ENCODE measurements around the gene NPM3.

The NPM3 gene

DNA sequence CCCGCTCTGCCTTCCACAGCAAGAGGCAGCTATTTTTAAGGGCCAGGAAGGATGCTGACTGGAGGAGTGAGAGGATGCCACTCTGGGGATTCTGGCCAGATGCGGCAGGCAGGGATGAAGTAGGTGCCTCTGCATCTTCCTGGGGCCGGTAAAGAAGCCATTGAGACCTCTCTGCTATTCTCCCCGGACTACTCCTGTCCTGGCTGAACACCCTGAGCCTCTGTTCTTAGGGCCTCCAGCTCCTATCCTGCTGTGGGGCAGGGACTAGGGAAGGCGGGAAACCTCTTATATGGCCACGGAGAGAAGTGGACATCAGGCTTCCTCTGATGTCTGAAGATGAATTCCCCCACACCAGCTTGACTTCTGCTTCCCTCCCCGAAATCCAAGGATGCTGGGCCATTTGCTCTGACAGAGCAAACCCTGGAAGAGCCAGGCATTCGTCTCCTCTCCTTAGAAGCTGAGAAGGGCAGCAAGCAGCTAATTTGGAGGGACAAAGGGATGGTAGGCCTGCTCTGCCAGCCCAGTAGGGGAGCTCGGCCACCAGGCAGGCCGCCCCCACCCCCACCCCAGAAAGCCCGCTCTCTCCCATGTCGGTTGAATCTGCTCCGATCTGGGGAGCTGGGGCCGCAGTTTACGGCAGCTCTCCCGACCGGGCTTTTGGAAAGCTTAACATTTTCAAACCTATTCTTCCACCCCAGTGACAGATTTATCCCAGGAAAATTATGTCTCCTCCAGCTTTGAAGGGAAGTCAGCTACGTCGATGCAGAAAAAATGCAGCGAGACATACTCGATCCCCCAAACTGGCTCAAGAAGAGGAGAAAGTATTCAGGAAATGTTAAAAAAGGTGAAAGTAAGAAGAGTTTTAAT is 10.1 kb downstream of the NPM3 start:
- Histone ChIP-seq H3K4me3 (no peak overlapping the region), H3K27ac (no peak overlapping the region)
- TF ChIP-seq, protein P1, sequence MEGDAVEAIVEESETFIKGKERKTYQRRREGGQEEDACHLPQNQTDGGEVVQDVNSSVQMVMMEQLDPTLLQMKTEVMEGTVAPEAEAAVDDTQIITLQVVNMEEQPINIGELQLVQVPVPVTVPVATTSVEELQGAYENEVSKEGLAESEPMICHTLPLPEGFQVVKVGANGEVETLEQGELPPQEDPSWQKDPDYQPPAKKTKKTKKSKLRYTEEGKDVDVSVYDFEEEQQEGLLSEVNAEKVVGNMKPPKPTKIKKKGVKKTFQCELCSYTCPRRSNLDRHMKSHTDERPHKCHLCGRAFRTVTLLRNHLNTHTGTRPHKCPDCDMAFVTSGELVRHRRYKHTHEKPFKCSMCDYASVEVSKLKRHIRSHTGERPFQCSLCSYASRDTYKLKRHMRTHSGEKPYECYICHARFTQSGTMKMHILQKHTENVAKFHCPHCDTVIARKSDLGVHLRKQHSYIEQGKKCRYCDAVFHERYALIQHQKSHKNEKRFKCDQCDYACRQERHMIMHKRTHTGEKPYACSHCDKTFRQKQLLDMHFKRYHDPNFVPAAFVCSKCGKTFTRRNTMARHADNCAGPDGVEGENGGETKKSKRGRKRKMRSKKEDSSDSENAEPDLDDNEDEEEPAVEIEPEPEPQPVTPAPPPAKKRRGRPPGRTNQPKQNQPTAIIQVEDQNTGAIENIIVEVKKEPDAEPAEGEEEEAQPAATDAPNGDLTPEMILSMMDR (IDR thresholded peaks at IDR 0.05) = no peak
- peak; percentile 61 for DNase-seq (ENCODE audit: low spot score)

DNA sequence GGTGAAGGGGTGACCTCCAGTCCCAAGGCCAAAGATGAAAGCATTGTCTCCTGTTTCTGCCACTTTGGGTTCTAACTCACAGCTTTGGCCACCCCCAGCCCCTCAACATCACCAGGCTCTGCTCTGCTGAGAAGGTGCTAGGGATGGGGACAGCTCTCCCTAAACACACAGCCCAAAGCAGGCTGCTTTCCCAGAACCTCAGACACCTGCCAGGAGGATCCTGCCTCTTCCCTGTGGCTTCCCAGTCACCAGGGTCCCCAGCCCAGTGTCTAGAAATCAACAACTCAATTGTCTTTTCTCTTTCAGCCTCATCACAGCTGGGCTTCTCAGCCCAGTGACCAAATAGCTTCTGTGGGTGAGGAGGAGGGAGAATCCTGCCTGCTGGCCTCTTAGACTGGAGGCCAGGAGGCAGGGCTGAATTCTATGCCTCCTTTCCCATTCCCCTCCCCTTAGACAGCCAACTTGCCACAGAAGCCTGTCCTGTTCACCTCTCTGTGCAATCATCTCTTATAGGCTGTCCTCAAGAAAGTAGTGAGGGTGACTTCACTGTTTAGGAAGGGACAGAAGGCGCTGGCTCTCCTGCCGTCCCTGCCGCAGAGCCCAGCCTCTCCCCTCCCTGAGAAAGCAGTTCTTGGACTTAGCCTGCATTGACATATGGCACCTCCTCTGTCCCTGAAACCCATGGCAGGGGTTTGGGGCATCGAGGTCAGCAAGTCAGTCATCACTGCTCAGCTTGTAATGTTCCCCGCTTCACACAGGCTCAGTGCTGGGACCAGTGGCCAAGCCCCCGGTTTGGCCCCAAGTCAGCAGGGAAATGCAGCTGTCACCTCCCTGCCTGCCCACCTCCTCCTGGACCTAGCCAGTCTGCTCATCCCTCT is 11.0 kb downstream of the NPM3 start:
- TF ChIP-seq, protein P1 (IDR thresholded peaks at IDR 0.05) = no peak
- H3K4me3 ChIP-seq = no peak overlapping the region
- peak; percentile 53 for DNase-seq (ENCODE audit: low spot score)
- H3K27ac ChIP-seq = no peak overlapping the region

DNA sequence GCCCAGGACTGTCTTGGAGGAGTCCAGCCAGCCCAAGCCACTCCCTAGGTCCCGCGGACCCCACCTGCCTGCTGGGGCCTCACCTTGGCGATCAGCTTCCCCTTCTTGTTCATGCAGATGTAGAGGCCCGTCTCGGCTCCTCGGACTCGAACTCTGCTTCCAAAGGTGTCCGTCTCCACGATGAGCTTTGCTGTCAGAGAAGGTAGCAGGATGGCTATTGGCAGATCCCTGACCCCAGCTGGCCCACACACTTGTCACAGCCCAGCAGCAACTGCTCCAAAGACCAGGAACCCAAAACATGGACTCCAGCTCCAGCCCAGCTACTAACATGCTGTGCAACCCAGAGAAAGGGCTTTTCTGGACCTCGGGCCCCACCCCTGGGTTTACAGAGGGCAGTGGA is 11.9 kb downstream of the NPM3 start:
- DNase-seq (ENCODE audit: low spot score) = peak; percentile 57
- TF ChIP-seq, protein P1 (IDR thresholded peaks at IDR 0.05) = no peak
- H3K4me3 ChIP-seq = no peak overlapping the region
- H3K27ac ChIP-seq = no peak overlapping the region

DNA sequence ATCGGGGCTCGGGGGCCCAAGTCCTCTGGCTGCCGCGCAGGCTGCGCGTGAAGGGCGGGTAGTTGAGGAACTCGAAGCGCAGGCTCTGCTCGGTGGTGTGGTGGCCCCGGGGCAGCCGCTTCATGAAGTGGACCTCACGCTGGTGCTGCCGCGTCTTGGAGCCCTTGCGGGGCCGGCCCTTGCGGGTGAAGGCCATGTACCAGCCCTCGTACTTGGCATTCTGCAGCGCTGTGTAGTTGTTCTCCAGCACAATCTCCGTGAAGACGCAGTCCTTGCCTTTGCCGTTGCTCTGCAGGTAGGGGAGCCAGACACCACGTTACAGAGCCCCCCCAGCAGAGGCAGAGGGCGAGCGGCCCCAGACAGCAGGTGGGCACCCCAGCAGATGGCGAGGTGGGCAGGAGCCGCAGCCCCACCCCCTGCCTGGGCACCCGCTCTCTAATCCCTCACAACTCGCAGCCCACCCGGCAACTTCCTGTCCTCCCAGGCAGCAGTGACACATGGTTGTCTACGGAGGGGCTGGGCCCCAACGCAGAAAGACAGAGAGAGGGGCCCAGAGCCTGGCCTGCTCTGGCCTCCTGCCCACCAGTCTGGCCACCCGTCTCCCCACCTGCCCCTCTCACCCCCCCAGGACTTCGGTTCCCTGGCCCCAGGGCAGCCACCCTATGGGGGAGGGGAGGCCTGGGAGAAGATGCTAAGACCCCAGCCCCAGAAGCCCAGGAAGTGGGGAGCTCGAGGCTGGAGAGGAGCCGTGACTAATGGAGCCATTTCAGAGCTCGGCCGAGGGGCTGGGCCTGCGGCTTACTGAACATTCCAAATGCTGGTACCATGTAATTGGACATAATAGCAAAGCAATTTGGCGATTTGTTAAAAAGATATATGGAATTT is 12.7 kb downstream of the NPM3 start:
- Histone ChIP-seq H3K4me3 (no peak overlapping the region), H3K27ac (no peak overlapping the region)
- TF ChIP-seq, protein P1 (IDR thresholded peaks at IDR 0.05) = no peak
- peak; percentile 69 for DNase-seq (ENCODE audit: low spot score)

DNA sequence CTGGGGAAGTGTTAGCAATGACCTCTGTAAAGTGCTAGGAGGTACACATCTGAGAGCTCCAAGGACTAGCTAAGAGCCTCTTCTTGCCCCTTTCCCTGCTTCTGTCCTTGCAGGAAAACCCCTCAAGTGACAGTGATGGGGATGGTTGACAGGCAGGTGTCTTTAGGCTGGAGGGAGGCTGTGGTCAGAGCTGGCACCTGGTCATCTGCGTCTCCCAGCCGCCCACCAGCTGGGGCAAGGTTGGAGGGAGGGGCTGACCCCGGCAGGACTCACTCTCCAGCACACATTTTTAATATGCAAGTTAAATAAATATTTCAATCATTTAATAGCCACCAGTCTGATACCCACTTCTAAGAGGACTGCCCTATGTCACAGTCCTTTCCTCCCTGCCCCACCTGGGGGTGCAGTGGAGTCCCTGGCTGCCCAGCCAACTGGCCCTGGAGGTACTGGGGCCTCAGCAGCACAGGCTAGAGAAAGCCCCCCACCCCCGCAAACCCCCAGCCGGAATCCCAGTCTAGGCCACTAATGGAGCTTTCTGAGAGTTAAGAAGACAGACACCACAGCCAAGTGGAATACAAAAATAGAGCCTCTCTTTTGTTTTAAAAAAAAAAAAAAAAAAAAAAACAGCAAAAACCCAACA is 13.6 kb downstream of the NPM3 start:
- Histone ChIP-seq H3K4me3 (no peak overlapping the region), H3K27ac (no peak overlapping the region)
- peak; percentile 69 for DNase-seq (ENCODE audit: low spot score)
- TF ChIP-seq, protein P1 (IDR thresholded peaks at IDR 0.05) = no peak

DNA sequence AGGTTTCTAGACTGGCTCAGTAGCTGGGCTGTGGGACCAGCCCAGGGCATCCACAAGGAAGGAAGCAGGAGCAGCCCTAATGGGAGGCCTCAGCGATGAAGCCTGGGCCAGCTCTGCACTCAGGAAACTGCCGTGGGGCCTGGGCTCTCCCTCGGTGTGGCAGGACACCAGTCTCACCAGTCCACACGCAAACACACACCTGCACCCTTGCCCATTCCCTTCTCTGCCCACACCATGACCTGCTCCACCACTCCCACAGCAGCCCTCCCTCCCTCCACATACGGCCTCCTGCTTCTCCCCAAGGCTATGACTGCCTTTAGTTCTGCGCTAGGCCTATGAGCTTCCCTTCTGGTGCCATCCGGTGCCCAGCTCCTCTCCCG is 14.5 kb downstream of the NPM3 start:
- TF ChIP-seq, protein P1 (IDR thresholded peaks at IDR 0.05) = no peak
- DNase-seq (ENCODE audit: low spot score) = no peak
- Histone ChIP-seq H3K27ac (no peak overlapping the region), H3K4me3 (no peak overlapping the region)

All from coronary artery (tissue), 2 donors.